ENCODE measurements around the gene TRIP10. TPM values are rescaled to one million over a fixed set of nuclear protein-coding genes. Genes with fewer than 3 reads are reported as not detected.

The TRIP10 gene
- 32.4 and 36.2 TPM in 2 replicates for total RNA-seq

- peak within 1 kb of the TSS; percentile 92 for H2AFZ ChIP-seq (ENCODE audit: low read length)
- H3K27ac ChIP-seq (ENCODE audit: low read depth, low read length), result peak within 1 kb of the TSS; percentile 48
- peak; percentile 99 for DNase-seq (ENCODE audit: insufficient read length, low spot score, missing footprints)
- peak within 1 kb of the TSS; percentile 84 for H3K4me2 ChIP-seq (ENCODE audit: insufficient read depth, low read length)
- H3K36me3 ChIP-seq (ENCODE audit: insufficient read depth, low read length), result peaks cover 5% of the 10 kb centered on the region
- no peaks in the 10 kb centered on the region for H3K9me3 ChIP-seq (ENCODE audit: low read depth, low read length)
- peaks cover 7% of the 10 kb centered on the region for H4K20me1 ChIP-seq (ENCODE audit: insufficient read depth, low read length)
- TF ChIP-seq CTCF (IDR thresholded peaks at IDR 0.05; ENCODE audit: extremely low read depth, low read depth, low read length), result no peak
- H3K79me2 ChIP-seq (ENCODE audit: insufficient read depth, low read length), result peaks cover 34% of the 10 kb centered on the region
- H3K4me3 ChIP-seq (ENCODE audit: insufficient read depth, low read length), result peak within 1 kb of the TSS; percentile 89
- H3K4me1 ChIP-seq (ENCODE audit: insufficient read depth, low read length), result peaks cover 40% of the 10 kb centered on the region
- H3K27me3 ChIP-seq (ENCODE audit: insufficient read depth, low read length), result no peaks in the 10 kb centered on the region
These were observed at the start of gene TRIP10 for GRCh38 chr19:6739390-6739882. TSS of gene TRIP10 (plus strand) at chr19:6739680. CDS start at chr19:6739762, 82 bp downstream.

GRCh38 chr19:6690160-6690885, 49.2 kb upstream of the TRIP10 start:
- Histone ChIP-seq H2AFZ (ENCODE audit: low read length) (no peak overlapping the region), H3K4me3 (ENCODE audit: insufficient read depth, low read length) (no peak overlapping the region), H3K4me1 (ENCODE audit: insufficient read depth, low read length) (no peaks in the 10 kb centered on the region), H3K36me3 (ENCODE audit: insufficient read depth, low read length) (no peaks in the 10 kb centered on the region), H3K4me2 (ENCODE audit: insufficient read depth, low read length) (no peak overlapping the region), H3K9me3 (ENCODE audit: low read depth, low read length) (no peaks in the 10 kb centered on the region), H4K20me1 (ENCODE audit: insufficient read depth, low read length) (no peaks in the 10 kb centered on the region), H3K27me3 (ENCODE audit: insufficient read depth, low read length) (peaks cover 3% of the 10 kb centered on the region), H3K27ac (ENCODE audit: low read depth, low read length) (no peak overlapping the region), H3K79me2 (ENCODE audit: insufficient read depth, low read length) (no peaks in the 10 kb centered on the region)
- TF ChIP-seq CTCF (IDR thresholded peaks at IDR 0.05; ENCODE audit: extremely low read depth, low read depth, low read length), result no peak
- no peak for DNase-seq (ENCODE audit: insufficient read length, low spot score, missing footprints)

- Histone ChIP-seq H3K27ac (ENCODE audit: low read depth, low read length) (no peak overlapping the region), H3K4me1 (ENCODE audit: insufficient read depth, low read length) (no peaks in the 10 kb centered on the region), H3K4me3 (ENCODE audit: insufficient read depth, low read length) (no peak overlapping the region), H3K27me3 (ENCODE audit: insufficient read depth, low read length) (peaks cover 3% of the 10 kb centered on the region), H3K36me3 (ENCODE audit: insufficient read depth, low read length) (no peaks in the 10 kb centered on the region), H2AFZ (ENCODE audit: low read length) (no peak overlapping the region), H3K4me2 (ENCODE audit: insufficient read depth, low read length) (no peak overlapping the region), H3K79me2 (ENCODE audit: insufficient read depth, low read length) (no peaks in the 10 kb centered on the region), H4K20me1 (ENCODE audit: insufficient read depth, low read length) (no peaks in the 10 kb centered on the region), H3K9me3 (ENCODE audit: low read depth, low read length) (no peaks in the 10 kb centered on the region)
- no peak for TF ChIP-seq CTCF (IDR thresholded peaks at IDR 0.05; ENCODE audit: extremely low read depth, low read depth, low read length)
- no peak for DNase-seq (ENCODE audit: insufficient read length, low spot score, missing footprints)
These were observed 48.1 kb upstream of the TRIP10 start for GRCh38 chr19:6691342-6691741.

- TF ChIP-seq CTCF (IDR thresholded peaks at IDR 0.05; ENCODE audit: extremely low read depth, low read depth, low read length), result no peak
- Histone ChIP-seq H3K79me2 (ENCODE audit: insufficient read depth, low read length) (no peaks in the 10 kb centered on the region), H2AFZ (ENCODE audit: low read length) (no peak overlapping the region), H3K27me3 (ENCODE audit: insufficient read depth, low read length) (peaks cover 3% of the 10 kb centered on the region), H3K36me3 (ENCODE audit: insufficient read depth, low read length) (no peaks in the 10 kb centered on the region), H4K20me1 (ENCODE audit: insufficient read depth, low read length) (no peaks in the 10 kb centered on the region), H3K4me1 (ENCODE audit: insufficient read depth, low read length) (no peaks in the 10 kb centered on the region), H3K4me3 (ENCODE audit: insufficient read depth, low read length) (no peak overlapping the region), H3K4me2 (ENCODE audit: insufficient read depth, low read length) (no peak overlapping the region), H3K27ac (ENCODE audit: low read depth, low read length) (no peak overlapping the region), H3K9me3 (ENCODE audit: low read depth, low read length) (no peaks in the 10 kb centered on the region)
- DNase-seq (ENCODE audit: insufficient read length, low spot score, missing footprints), result no peak
These were observed 47.5 kb upstream of the TRIP10 start for GRCh38 chr19:6692027-6692426.

All from osteoblast (primary cell).